ENCODE results near the gene SLC8A3.

Gene SLC8A3

GRCh38 chr14:70116278-70116677, 72.5 kb downstream of the SLC8A3 start:
- no peak for DNase-seq

DNA sequence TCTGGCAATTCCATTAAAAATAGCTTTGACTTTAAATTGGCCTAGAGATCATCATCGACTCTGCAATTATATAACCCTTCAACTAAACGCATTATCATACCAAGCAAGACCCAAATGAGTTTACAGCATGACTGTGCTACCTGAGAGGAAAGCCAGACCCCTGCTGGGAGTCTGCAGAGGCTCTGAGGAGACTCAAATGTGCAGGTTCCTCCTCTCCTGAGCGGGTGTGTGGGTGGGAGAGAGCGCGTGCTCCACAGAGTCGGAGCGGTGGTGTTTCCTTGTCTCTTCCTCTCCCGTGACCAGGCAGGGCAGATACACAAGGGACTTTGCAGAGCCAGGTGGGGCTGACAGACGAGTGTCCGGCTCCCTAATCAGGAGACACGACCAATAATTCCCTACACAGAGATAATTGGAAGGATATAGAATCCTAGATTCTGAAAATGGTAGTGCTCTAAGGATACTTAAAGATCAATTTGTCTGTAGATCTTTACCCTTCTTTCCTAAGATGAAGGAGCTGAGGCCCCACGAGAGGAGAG, 74.1 kb downstream of the SLC8A3 start:
- no peak for DNase-seq

DNA sequence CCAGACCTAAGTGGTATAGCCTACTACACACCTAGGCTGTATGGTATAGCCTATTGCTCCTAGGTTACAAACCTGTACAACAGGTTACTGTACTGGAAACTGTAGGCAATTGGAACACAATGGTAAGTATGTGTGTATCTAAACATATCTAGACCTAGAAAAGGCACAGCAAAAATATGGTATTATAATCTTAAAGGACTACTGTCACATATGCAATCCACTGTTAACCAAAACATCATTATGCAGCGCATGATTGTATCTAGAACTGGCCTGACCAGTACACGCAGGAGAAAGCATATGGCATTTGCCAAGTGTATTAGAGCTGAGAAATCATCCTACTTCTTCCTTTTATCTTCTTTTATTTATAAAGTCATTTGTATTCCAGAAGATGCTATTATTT, 75.5 kb downstream of the SLC8A3 start:
- no peak for DNase-seq

- DNase-seq, result no peak
These were observed 80.3 kb downstream of the SLC8A3 start for GRCh38 chr14:70108419-70108818.

DNA sequence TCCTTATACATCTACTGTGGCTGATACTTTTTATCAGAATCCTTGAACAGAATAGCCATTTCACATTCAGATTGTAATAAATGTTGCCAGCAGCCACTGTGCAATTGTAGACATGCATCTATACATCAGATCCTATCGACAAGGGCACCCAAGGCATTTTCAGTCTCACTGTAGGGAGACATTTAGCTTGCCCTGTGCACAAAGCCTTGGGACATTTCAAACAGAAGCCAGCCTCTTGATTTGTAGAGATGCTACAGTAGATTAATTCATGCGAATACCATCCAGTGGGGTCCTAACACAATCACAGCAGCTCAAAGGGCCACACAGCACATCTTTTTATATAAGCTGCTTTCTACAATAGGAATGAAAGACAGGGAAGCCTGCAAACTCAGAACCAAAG, 81.4 kb downstream of the SLC8A3 start:
- DNase-seq, result no peak

DNA sequence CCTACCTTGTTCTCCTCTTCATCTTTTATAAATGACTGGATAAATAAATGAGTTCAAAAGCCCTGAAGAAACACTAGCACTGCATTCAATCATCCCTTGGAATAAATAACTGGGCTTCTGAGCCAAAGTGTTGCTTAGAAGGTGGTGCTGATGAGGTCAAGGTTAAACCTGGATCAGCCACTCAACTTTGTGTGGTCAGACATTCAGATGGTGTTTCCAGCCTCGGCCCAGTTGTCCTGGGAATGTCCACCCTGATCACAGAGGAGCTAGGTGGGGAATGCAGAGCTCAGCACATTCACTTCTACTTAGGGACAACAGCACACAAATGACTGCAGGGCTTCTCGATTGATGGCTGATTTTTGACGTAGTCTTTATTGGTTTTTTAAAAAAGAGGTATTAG, 88.7 kb downstream of the SLC8A3 start:
- no peak for DNase-seq

DNA sequence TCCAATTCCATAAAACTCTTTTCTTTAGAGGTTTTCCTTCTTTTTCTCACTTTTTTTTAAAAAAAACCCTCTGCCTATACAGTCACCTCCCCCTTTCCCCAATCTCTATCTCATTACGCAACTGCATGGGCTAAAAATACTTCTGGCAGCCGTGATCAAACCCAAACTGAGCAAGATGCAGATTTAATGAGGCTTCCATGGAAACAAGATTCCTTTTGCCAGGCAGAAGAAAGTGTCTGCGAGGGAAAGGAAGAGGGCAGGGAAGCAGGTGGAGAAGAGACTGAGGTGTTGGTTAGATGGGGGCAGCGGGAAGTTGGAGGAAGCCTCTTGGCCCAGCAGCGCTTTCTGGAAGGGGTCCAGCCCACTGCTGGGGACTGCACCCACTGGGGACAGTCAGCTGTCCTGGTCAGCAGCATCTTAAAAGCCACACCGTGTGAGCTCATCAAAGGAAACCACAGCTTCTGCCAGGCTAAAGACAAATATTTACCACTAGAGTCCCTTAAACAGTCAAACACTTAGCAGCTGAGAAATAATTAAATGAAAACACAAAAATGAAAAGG, 90.4 kb downstream of the SLC8A3 start:
- DNase-seq, result no peak

GRCh38 chr14:70097576-70098249, 91.0 kb downstream of the SLC8A3 start:
- DNase-seq, result no peak

DNA sequence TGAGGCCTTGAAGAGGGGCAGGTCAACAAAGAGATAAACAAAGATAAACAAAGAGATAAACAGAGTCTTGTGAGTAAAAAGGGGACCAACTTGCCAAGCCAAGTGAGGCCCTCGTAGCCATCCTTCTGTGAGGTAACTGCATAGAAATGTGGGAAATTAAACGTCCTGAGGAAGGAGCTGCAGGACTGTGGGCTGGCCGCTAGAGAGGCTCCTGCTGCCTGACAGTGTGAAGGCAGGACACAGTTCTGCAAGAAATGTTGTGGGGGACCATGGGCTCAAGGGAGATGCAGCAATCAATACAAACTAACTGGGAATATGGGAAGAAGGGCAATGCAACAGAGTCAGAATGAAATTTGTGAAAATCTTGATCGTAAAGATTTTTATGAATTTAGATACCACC, 91.9 kb downstream of the SLC8A3 start:
- DNase-seq, result no peak

DNA sequence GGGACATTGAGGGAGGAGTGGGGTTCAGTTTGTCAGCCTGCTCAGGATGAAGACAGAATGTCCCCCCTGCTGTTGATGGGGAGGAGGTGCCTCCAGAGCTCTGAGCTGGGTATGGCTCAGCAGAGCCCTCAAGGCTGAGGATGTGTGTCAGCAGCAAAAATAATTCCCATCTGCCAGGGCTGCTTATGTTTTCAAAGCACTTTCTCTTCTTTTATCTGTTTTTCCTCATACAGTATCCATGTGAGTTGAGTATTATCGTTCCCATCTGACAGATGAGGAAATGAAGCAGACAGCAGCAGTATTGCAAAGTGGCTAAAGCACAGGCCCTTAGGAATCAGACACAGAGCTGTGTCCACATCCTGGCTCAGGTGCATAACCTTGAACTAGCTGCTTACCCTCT, 94.1 kb downstream of the SLC8A3 start:
- DNase-seq, result no peak

GRCh38 chr14:70094106-70094505, 94.6 kb downstream of the SLC8A3 start:
- no peak for DNase-seq

DNA sequence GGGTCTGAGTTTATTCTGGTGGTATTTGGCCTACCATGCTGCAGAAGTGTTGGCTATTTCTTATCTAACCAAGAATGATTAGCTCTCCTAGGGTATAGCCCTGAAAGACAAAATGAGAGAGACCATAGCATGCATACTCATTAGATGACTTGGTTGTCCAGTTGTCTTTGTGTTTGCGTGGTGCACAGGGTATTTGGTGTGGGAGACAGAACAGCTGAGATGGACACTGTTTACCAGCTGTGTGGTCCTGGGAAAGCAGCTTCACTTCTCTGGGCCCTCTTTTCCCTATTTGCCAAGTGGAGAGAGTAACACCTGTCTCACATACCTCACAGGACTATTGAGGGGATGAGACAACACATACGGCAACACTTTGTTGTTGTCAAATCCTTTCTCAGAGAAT, 95.6 kb downstream of the SLC8A3 start:
- no peak for DNase-seq

DNA sequence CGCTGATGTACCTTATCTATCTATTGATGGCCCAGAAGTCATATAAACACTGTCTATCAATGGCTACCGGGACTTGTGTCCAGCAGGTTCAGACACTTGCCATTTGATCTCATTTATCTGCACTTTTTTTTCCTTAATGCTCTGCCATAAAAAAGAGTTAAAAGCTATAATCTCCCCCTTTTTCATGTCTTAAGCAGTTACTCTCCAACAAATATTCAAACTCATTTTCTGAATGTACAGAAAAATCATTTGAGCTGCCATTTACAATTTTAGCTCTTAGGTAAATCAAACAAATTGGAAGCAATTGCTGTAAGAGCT, 101.4 kb downstream of the SLC8A3 start:
- DNase-seq, result no peak

GRCh38 chr14:70086685-70087379, 101.9 kb downstream of the SLC8A3 start:
- peak in 1 of 2 experiments; percentile 37 for DNase-seq

- no peak for DNase-seq
These were observed 104.5 kb downstream of the SLC8A3 start for GRCh38 chr14:70084226-70084625.

- DNase-seq, result no peak
These were observed 106.4 kb downstream of the SLC8A3 start for GRCh38 chr14:70082394-70082793.

DNA sequence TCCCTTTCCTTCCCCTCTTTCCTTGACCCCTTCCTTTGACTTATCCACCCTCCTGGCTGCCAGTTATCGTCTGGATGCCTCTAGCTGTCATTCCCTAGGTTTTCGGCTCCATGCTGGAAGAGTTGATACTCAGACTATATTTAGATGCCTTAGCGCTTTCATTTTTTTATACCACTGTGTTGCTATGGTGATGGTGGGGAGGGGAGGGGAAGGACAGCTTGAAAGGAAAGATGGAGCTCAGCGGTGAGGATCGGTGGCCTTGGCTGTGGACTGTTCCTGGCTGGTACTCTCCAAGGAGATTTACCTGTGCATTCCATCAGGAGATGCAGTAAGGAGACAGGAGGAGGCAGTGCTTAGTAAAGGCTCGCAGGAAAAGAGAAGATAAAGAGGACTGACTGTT, 108.7 kb downstream of the SLC8A3 start:
- no peak for DNase-seq

GRCh38 chr14:70078329-70078728, 110.4 kb downstream of the SLC8A3 start:
- DNase-seq, result no peak

DNA sequence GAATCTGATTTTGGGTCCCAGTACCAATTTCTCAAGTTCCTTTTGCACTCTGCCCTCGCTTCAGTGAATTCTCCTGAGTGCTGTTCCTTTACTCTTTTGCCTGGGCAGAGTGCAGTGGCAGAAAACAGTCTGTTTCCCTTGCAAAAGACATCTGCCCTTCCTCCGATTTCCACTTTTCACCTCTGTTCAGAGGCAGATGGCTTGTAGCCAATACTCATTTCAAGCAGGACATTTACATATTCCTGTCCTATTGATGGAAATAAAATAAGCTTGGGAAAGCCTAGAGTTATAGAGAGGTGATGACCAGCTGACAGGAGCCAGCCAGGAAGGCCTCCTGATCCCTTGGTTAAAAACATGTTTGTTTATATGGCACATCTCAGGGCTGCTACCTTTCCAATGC, 111.0 kb downstream of the SLC8A3 start:
- no peak for DNase-seq

DNA sequence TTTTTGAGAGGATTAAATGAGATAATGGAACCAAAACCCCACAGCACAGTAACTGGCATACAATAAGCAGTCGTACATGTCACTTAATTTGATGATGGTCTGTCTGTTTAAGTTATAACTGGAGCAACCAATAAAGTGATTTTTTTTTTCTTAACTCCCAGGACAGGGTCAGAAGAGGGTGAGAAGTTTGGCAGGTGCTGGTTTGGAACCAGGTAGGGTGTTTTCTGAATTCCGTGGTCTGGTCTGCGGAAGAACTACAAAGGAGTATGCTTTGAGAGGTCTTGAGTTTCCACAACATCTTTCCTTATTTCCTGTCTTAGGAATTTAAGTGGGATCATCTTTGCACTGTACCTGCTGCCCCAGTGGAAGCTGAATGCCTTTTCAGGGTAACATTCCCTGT, 111.7 kb downstream of the SLC8A3 start:
- no peak for DNase-seq

DNA sequence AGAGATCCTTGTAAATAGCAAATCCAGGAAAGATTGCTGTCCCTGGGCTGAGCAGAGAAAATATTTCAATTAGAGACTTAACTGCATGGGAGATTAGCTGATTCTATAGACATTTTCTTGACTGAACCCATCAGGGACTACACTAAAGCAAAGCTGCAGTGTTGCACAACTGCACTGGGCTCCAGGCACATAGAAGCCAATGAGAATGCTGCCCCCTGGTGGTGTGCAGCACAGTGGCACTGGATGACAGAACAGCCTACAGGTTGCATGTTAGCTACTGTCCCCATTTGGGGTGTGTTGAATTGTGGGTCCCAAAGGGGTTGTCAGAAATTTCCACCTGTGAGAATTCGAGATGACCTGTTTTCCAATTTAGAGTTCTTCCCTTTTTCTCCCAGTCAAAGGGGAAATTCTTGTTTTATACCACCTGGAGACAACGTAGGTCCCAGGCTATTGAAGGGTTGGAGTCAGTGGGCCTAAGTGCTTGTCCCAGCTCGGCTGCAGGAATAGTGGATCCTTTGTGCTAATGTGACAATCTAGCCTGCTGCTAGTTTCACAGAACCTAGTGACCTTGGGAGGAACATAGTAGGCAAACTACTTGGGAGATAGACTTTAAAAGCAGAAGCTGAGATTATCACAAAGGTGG, 114.7 kb downstream of the SLC8A3 start:
- peak in 1 of 2 experiments; percentile 57 for DNase-seq

- no peak for DNase-seq
These were observed 119.6 kb downstream of the SLC8A3 start for GRCh38 chr14:70069186-70069585.

DNA sequence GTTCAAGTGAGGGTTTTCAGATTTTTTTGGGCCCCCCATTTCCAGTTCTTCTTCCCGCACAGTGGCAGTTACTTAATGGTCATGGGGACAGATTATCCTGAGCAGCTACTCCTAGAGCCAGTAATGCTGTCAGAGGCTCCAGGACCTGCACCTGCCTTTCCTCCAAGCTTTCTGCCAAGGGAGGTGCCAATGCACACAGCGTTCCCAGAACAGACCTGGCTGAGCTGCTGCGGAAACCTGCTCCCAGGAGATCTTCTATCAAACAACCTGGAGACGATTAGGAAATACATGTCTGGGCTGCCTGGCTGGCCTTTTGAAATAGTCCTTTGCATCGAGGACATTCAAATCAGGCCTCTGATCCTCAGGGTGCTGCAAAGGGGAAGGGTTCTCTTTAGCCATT, 120.9 kb downstream of the SLC8A3 start:
- DNase-seq, result no peak

All from SW 1271 (cell line).